Prostate gland (tissue), 2 donors: ENCODE results near the gene SOBP.

ENCODE experiments used
- POLR2AphosphoS5 ChIP-seq: sonication (generic); formaldehyde crosslinking; IDR thresholded peaks from one replicate; pipeline ENCODE4 v1.6.1; 2017; ENCODE audit warnings: antibody characterized with exemption
- TF ChIP-seq, protein P1 (sequence below), 4 experiments: fragments of 200-600 bp in 2 of 4; fragments of 450-650 bp in 2 of 4; sonication (generic) in 2 of 4; IDR thresholded peaks; 1 replicate in 3 of 4; 2 replicates in 1 of 4; pipeline ENCODE4 v1.5.1; 2016 to 2019; ENCODE audit warnings: antibody characterized with exemption in 4 of 4, mild to moderate bottlenecking in 2 of 4, moderate library complexity in 2 of 4

DNA sequence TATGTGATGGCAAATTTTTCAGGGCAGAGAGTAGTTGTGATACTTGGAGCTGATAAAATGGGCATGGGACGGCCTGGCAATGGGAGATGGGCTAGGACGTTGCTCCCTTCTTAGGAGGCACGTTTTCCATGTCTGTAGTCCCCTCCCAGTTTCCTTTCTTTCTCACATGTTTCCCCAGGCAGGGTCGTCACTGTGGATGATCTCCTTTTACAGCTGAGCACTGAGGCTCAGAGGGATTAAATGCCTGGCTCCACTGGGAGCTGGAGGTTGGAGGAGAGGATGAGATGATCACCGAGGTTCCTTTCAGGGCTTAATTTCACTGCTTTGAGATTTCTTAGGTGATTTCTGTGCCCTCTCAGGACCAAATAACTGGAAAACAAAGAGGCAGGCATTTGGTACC is 136.7 kb downstream of the SOBP start:
- TF ChIP-seq, protein P1, sequence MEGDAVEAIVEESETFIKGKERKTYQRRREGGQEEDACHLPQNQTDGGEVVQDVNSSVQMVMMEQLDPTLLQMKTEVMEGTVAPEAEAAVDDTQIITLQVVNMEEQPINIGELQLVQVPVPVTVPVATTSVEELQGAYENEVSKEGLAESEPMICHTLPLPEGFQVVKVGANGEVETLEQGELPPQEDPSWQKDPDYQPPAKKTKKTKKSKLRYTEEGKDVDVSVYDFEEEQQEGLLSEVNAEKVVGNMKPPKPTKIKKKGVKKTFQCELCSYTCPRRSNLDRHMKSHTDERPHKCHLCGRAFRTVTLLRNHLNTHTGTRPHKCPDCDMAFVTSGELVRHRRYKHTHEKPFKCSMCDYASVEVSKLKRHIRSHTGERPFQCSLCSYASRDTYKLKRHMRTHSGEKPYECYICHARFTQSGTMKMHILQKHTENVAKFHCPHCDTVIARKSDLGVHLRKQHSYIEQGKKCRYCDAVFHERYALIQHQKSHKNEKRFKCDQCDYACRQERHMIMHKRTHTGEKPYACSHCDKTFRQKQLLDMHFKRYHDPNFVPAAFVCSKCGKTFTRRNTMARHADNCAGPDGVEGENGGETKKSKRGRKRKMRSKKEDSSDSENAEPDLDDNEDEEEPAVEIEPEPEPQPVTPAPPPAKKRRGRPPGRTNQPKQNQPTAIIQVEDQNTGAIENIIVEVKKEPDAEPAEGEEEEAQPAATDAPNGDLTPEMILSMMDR (IDR thresholded peaks at IDR 0.05) = no peak
- TF ChIP-seq POLR2AphosphoS5 = no peak
